Caco-2 (cell line): Measurements from ENCODE around the gene S100A4. TPM values are rescaled to one million over a fixed set of nuclear protein-coding genes. Genes with fewer than 3 reads are reported as not detected.

ENCODE experiments used
- BruUV-seq: library from RNA; stranded (reverse); fragments of 400-500 nt; replicated peaks from 2 replicates; lab custom pipeline; 2021; lab: Mats Ljungman, UMichigan
- CTCF ChIA-PET: fragments of 300-600 bp; sonication (Branson Sonifier 250); formaldehyde crosslinking; loops from one replicate; lab custom pipeline; 2022; ENCODE audit warnings: antibody characterized with exemption; lab: Charles Lee
- POLR2A ChIA-PET: fragments of 300-600 bp; sonication (Branson Sonifier 250); formaldehyde crosslinking; loops from one replicate; lab custom pipeline; 2022; ENCODE audit warnings: antibody characterized with exemption; lab: Charles Lee
- DNase-seq, 2 experiments: peaks; one replicate each; pipeline versions ENCODE4 v3.0.0 to v3.0.0-alpha.2; 2020 to 2022
- H3K27me3 ChIP-seq: replicated peaks from 2 replicates; pipeline ENCODE4 v1.6.0; 2011; ENCODE audit warnings: low read length; ENCODE audit not compliant: control insufficient read depth, insufficient read depth
- H3K36me3 ChIP-seq: 2 replicates; pipeline ENCODE4 v1.5.1; 2011; ENCODE audit warnings: low read length; ENCODE audit not compliant: control insufficient read depth, insufficient read depth
- H3K4me1 ChIP-seq: fragments of 250-450 bp; sonication (Bioruptor Pico); 2 replicates; pipeline ENCODE4 v1.5.1; 2020; ENCODE audit warnings: mild to moderate bottlenecking
- H3K4me3 ChIP-seq: 2 replicates; pipeline ENCODE4 v1.5.1; 2011; ENCODE audit warnings: low read depth, mild to moderate bottlenecking, control low read depth, low read length
- H3K9me3 ChIP-seq: fragments of 250-450 bp; sonication (Bioruptor Pico); 2 replicates; pipeline ENCODE4 v1.5.1; 2020; ENCODE audit warnings: mild to moderate bottlenecking, moderate library complexity
- H3K27ac Mint-ChIP-seq: one replicate; pipeline ENCODE4 v1.8.0; 2022; ENCODE audit warnings: mixed read lengths; ENCODE audit not compliant: unreplicated experiment
- H3K27me3 Mint-ChIP-seq: one replicate; pipeline ENCODE4 v1.8.0; 2022; ENCODE audit warnings: mixed read lengths; ENCODE audit not compliant: insufficient read depth, unreplicated experiment
- H3K36me3 Mint-ChIP-seq: one replicate; pipeline ENCODE4 v1.8.0; 2022; ENCODE audit warnings: mild to moderate bottlenecking, mixed read lengths; ENCODE audit not compliant: insufficient read depth, unreplicated experiment
- H3K4me1 Mint-ChIP-seq: one replicate; pipeline ENCODE4 v1.8.0; 2022; ENCODE audit warnings: low read depth, mixed read lengths; ENCODE audit not compliant: unreplicated experiment
- H3K4me3 Mint-ChIP-seq: one replicate; pipeline ENCODE4 v1.8.0; 2022; ENCODE audit warnings: mild to moderate bottlenecking, moderate library complexity, mixed read lengths; ENCODE audit not compliant: unreplicated experiment
- H3K9me3 Mint-ChIP-seq: one replicate; pipeline ENCODE4 v1.8.0; 2022; ENCODE audit warnings: mixed read lengths; ENCODE audit not compliant: unreplicated experiment
- intact Hi-C: fragments of 100-400 bp; cut with micrococcal nuclease; formaldehyde crosslinking; loops from one replicate; pipeline ENCODE4 v1.10.0; 2022; ENCODE audit not compliant: unreplicated experiment
- total RNA-seq: library from RNA; stranded (reverse); gene quantifications from 2 replicates; pipeline ENCODE4 v1.2.3, GENCODE V29; 2022
- TF ChIP-seq, protein P1 (sequence below), 2 experiments: fragments of 200-600 bp in 1 of 2; IDR thresholded peaks; 1 replicate in 1 of 2; 2 replicates in 1 of 2; pipeline versions ENCODE4 v1.5.1 to v1.8.0; 2011 to 2022; ENCODE audit warnings: antibody characterized with exemption in 1 of 2, control low read depth in 1 of 2, inconsistent platforms in 1 of 2, low read depth in 1 of 2, low read length in 1 of 2, mild to moderate bottlenecking in 1 of 2, moderate library complexity in 1 of 2; ENCODE audit not compliant: insufficient read depth in 1 of 2, severe bottlenecking in 1 of 2, unreplicated experiment in 1 of 2

The S100A4 gene
- total RNA-seq, 1 experiment from 2014 or later: 53.6 TPM

DNA sequence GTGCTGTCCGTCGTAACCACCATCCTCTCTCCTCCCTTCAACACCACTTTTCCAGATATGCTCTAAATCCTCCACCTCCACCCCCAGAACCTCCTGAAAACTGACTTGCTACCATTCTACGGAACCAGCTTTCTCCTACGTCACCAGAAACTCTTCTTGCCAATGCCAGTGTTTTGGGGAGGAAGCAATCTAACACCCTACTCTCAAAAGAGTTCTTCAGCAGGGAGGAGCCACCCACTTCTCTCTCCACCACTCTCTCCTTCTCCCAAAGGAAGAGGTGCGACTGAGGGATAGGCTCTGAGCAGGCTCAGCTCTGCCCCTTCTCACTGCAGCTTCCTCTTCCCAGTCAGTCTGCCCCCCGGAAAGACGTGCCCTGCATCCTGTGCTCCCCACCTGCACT is 26.1 kb upstream of the S100A4 start:
- Histone ChIP-seq H3K27me3 (no peaks in the 10 kb centered on the region), H3K9me3 (no peaks in the 10 kb centered on the region), H3K4me1 (peaks cover 58% of the 10 kb centered on the region), H3K4me3 (no peak overlapping the region), H3K36me3 (no peaks in the 10 kb centered on the region)
- Mint-ChIP-seq H3K4me3 (no peak overlapping the region), H3K4me1 (peaks cover 65% of the 10 kb centered on the region), H3K9me3 (no peaks in the 10 kb centered on the region), H3K36me3 (peaks cover 15% of the 10 kb centered on the region), H3K27ac (peak overlapping the region; percentile 29), H3K27me3 (no peaks in the 10 kb centered on the region)
- no TSS peak for BruUV-seq
- ChIA-PET POLR2A (interaction anchor here (1.1 to 1.7 kb wide), 3 partner anchors 44 to 63 kb away, joined by 3 to 6 read pairs (median 4); partner anchors contain the start of genes S100A13 and S100A14), CTCF (interaction anchor here (0.6 to 3.1 kb wide), 9 partner anchors 27 to 61 kb away, joined by 3 to 25 read pairs (median 4); partner anchors contain the start of genes S100A1, S100A13, S100A14 and S100A16)
- DNase-seq: no peak
- intact Hi-C loops: loop anchor here (1.0 to 2.0 kb wide), 2 partner anchors 46 to 55 kb away; partner anchors contain the start of gene S100A13
- TF ChIP-seq, protein P1, sequence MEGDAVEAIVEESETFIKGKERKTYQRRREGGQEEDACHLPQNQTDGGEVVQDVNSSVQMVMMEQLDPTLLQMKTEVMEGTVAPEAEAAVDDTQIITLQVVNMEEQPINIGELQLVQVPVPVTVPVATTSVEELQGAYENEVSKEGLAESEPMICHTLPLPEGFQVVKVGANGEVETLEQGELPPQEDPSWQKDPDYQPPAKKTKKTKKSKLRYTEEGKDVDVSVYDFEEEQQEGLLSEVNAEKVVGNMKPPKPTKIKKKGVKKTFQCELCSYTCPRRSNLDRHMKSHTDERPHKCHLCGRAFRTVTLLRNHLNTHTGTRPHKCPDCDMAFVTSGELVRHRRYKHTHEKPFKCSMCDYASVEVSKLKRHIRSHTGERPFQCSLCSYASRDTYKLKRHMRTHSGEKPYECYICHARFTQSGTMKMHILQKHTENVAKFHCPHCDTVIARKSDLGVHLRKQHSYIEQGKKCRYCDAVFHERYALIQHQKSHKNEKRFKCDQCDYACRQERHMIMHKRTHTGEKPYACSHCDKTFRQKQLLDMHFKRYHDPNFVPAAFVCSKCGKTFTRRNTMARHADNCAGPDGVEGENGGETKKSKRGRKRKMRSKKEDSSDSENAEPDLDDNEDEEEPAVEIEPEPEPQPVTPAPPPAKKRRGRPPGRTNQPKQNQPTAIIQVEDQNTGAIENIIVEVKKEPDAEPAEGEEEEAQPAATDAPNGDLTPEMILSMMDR (IDR thresholded peaks at IDR 0.05; ENCODE audit: insufficient read depth in 1 of 2, low read depth in 1 of 2, low read length in 1 of 2, severe bottlenecking in 1 of 2, unreplicated experiment in 1 of 2): no peak

DNA sequence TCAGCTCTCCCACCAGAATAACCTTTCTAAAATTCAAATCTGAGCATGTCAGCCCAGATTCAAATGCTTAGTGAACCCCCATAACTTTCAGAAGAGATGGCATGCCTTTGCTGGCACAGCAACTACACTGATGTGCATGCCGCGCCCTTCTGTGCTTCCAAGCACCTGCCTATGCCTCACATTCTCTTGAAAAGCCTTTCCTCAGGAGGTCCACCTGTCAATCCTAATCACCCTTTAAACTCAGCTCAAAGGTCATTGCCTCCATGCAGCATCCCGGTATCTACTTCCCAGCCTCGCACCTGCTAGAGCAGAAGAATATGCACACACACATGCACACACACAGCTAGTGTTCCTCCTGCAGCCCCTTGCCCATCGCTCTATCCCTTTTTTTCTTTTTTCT is 25.3 kb upstream of the S100A4 start:
- Mint-ChIP-seq H3K36me3 (peaks cover 15% of the 10 kb centered on the region), H3K9me3 (no peaks in the 10 kb centered on the region), H3K27me3 (no peaks in the 10 kb centered on the region), H3K4me3 (no peak overlapping the region), H3K4me1 (peaks cover 65% of the 10 kb centered on the region), H3K27ac (peak overlapping the region; percentile 30)
- Histone ChIP-seq H3K36me3 (no peaks in the 10 kb centered on the region), H3K4me3 (no peak overlapping the region), H3K27me3 (no peaks in the 10 kb centered on the region), H3K9me3 (no peaks in the 10 kb centered on the region), H3K4me1 (peaks cover 58% of the 10 kb centered on the region)
- intact Hi-C loops: no loop called here
- TF ChIP-seq, protein P1 (IDR thresholded peaks at IDR 0.05; ENCODE audit: insufficient read depth in 1 of 2, low read depth in 1 of 2, low read length in 1 of 2, severe bottlenecking in 1 of 2, unreplicated experiment in 1 of 2): no peak
- CTCF ChIA-PET: interaction anchor here (0.6 to 3.1 kb wide), 8 partner anchors 19 to 75 kb away, joined by 3 to 25 read pairs (median 4); partner anchors contain the start of genes S100A13 and S100A14
- no TSS peak for BruUV-seq
- POLR2A ChIA-PET: interaction anchor here (0.7 to 1.7 kb wide), 4 partner anchors 42 to 63 kb away, joined by 4 to 12 read pairs (median 5); partner anchors contain the start of genes CHTOP, S100A13, S100A14 and S100A16
- peak; percentile 44 to 63 for DNase-seq

DNA sequence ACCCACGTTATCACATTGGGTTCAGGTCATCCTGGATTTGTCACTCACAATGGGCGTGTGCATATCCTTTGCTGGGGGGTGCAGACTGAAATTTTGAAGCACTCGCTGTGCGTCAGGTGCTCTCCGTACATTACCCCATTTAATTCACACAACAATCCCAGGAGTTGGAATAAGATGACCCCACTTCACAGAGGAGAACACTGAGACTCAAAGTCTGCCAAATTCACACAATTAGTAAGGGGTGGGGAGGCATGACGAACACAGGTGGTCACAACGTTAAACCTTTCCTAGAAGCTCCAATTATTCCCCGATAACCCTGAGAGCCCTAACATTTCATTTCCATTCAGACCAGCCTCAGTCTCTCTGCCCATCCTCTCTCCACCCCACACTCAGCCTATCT is 23.9 kb upstream of the S100A4 start:
- H3K27ac Mint-ChIP-seq: peak overlapping the region; percentile 98
- H3K4me3 Mint-ChIP-seq: no peak overlapping the region
- intact Hi-C loops: loop anchor here (10.0 kb wide), 1 partner anchor 215 kb away; the partner anchor contains the start of gene S100A9
- H3K4me1 Mint-ChIP-seq: peaks cover 71% of the 10 kb centered on the region
- Histone ChIP-seq H3K4me3 (no peak overlapping the region), H3K27me3 (no peaks in the 10 kb centered on the region), H3K36me3 (no peaks in the 10 kb centered on the region), H3K9me3 (no peaks in the 10 kb centered on the region), H3K4me1 (peaks cover 61% of the 10 kb centered on the region)
- no peaks in the 10 kb centered on the region for H3K27me3 Mint-ChIP-seq
- H3K9me3 Mint-ChIP-seq: no peaks in the 10 kb centered on the region
- POLR2A ChIA-PET: no interaction called here
- H3K36me3 Mint-ChIP-seq: peaks cover 15% of the 10 kb centered on the region
- CTCF ChIA-PET: interaction anchor here (0.8 to 1.9 kb wide), 3 partner anchors 34 to 62 kb away, joined by 3 to 8 read pairs (median 5); partner anchors contain the start of genes S100A13 and S100A6
- no TSS peak for BruUV-seq
- DNase-seq: no peak
- TF ChIP-seq, protein P1 (IDR thresholded peaks at IDR 0.05; ENCODE audit: insufficient read depth in 1 of 2, low read depth in 1 of 2, low read length in 1 of 2, severe bottlenecking in 1 of 2, unreplicated experiment in 1 of 2): no peak
